ENCODE data around the gene NKAIN4. TPM values are rescaled to one million over a fixed set of nuclear protein-coding genes. Genes with fewer than 3 reads are reported as not detected.
A peak's percentile ranks its signal among the peaks of the same experiment; 100 is the strongest.

The NKAIN4 gene
- total RNA-seq, 1 donor from 2014 or later = 1.1 TPM

GRCh38 chr20:63217706-63218105 is 36.6 kb downstream of the NKAIN4 start:
- H3K4me3 ChIP-seq (ENCODE audit: low read depth, low read length) = no peak overlapping the region
- peaks cover 3% of the 10 kb centered on the region for H3K36me3 ChIP-seq (ENCODE audit: control insufficient read depth, insufficient read depth, low read length)
- peaks cover 5% of the 10 kb centered on the region for H3K27me3 ChIP-seq (ENCODE audit: control insufficient read depth, insufficient read depth, low read length)
- FAIRE-seq = no peak
- DNase-seq (ENCODE audit: low read depth) = no peak
- no peak for TF ChIP-seq CTCF (IDR thresholded peaks at IDR 0.05; ENCODE audit: insufficient read depth, low read length, severe bottlenecking)

GRCh38 chr20:63216849-63217471 is 37.3 kb downstream of the NKAIN4 start:
- DNase-seq (ENCODE audit: low read depth) (no peak), FAIRE-seq (no peak)
- H3K36me3 ChIP-seq (ENCODE audit: control insufficient read depth, insufficient read depth, low read length) = peaks cover 10% of the 10 kb centered on the region
- TF ChIP-seq CTCF (IDR thresholded peaks at IDR 0.05; ENCODE audit: insufficient read depth, low read length, severe bottlenecking) = no peak
- peaks cover 5% of the 10 kb centered on the region for H3K27me3 ChIP-seq (ENCODE audit: control insufficient read depth, insufficient read depth, low read length)
- peak overlapping the region; percentile 63 for H3K4me3 ChIP-seq (ENCODE audit: low read depth, low read length)

- peaks cover 5% of the 10 kb centered on the region for H3K27me3 ChIP-seq (ENCODE audit: control insufficient read depth, insufficient read depth, low read length)
- DNase-seq (ENCODE audit: low read depth) (peak; percentile 79), FAIRE-seq (no peak)
- peaks cover 13% of the 10 kb centered on the region for H3K36me3 ChIP-seq (ENCODE audit: control insufficient read depth, insufficient read depth, low read length)
- TF ChIP-seq CTCF (IDR thresholded peaks at IDR 0.05; ENCODE audit: insufficient read depth, low read length, severe bottlenecking) = no peak
- H3K4me3 ChIP-seq (ENCODE audit: low read depth, low read length) = peak within 1 kb of the TSS; percentile 63
Measured at GRCh38 chr20:63216041-63216848, 38.0 kb downstream of the NKAIN4 start, which contains the start of gene YTHDF1. Gene YTHDF1, minus strand, starts transcription at chr20:63216131. Its CDS starts 239 bp downstream, at chr20:63215892.

GRCh38 chr20:63215101-63216040 is 38.9 kb downstream of the NKAIN4 start:
- Histone ChIP-seq H3K36me3 (ENCODE audit: control insufficient read depth, insufficient read depth, low read length) (peaks cover 14% of the 10 kb centered on the region), H3K4me3 (ENCODE audit: low read depth, low read length) (peak overlapping the region; percentile 63), H3K27me3 (ENCODE audit: control insufficient read depth, insufficient read depth, low read length) (peaks cover 2% of the 10 kb centered on the region)
- DNase-seq (ENCODE audit: low read depth) (peak; percentile 26), FAIRE-seq (no peak)
- TF ChIP-seq CTCF (IDR thresholded peaks at IDR 0.05; ENCODE audit: insufficient read depth, low read length, severe bottlenecking) = peak; percentile 58

- Histone ChIP-seq H3K4me3 (ENCODE audit: low read depth, low read length) (no peak overlapping the region), H3K27me3 (ENCODE audit: control insufficient read depth, insufficient read depth, low read length) (no peaks in the 10 kb centered on the region), H3K36me3 (ENCODE audit: control insufficient read depth, insufficient read depth, low read length) (peaks cover 19% of the 10 kb centered on the region)
- no peak for FAIRE-seq
- no peak for DNase-seq (ENCODE audit: low read depth)
- TF ChIP-seq CTCF (IDR thresholded peaks at IDR 0.05; ENCODE audit: insufficient read depth, low read length, severe bottlenecking) = no peak
Measured at GRCh38 chr20:63214514-63214913, 39.7 kb downstream of the NKAIN4 start.

Measured in bronchial epithelial cell (primary cell).